Parathyroid adenoma (tissue), 2 donors: ENCODE results near the gene PRKCG.

ENCODE experiments used
- H2AFZ ChIP-seq: fragments of 300-600 bp; sonication (generic); one replicate; pipeline ENCODE4 v1.7.0; 2017; ENCODE audit warnings: antibody characterized with exemption, mild to moderate bottlenecking
- H3K27ac ChIP-seq: fragments of 300-600 bp; sonication (generic); one replicate; pipeline ENCODE4 v1.7.0; 2017
- H3K27me3 ChIP-seq: fragments of 300-600 bp; sonication (generic); one replicate; pipeline ENCODE4 v1.7.0; 2017; ENCODE audit warnings: low read length; ENCODE audit not compliant: control insufficient read depth, insufficient read depth
- H3K36me3 ChIP-seq: fragments of 300-600 bp; sonication (generic); one replicate; pipeline ENCODE4 v1.7.0; 2017; ENCODE audit warnings: low read length; ENCODE audit not compliant: control insufficient read depth, insufficient read depth
- H3K4me1 ChIP-seq: fragments of 300-600 bp; sonication (generic); one replicate; pipeline ENCODE4 v1.7.0; 2017; ENCODE audit warnings: control low read depth
- H3K4me2 ChIP-seq: fragments of 300-600 bp; sonication (generic); one replicate; pipeline ENCODE4 v1.7.0; 2017; ENCODE audit warnings: low read length
- H3K4me3 ChIP-seq: fragments of 300-600 bp; sonication (generic); one replicate; pipeline ENCODE4 v1.7.0; 2017; ENCODE audit warnings: low read depth, low read length
- H3K79me2 ChIP-seq: fragments of 300-600 bp; sonication (generic); one replicate; pipeline ENCODE4 v1.7.0; 2017; ENCODE audit warnings: control low read depth
- H3K9ac ChIP-seq: fragments of 300-600 bp; sonication (generic); one replicate; pipeline ENCODE4 v1.7.0; 2017; ENCODE audit warnings: mild to moderate bottlenecking
- H3K9me3 ChIP-seq: fragments of 300-600 bp; sonication (generic); one replicate; pipeline ENCODE4 v1.7.0; 2017; ENCODE audit warnings: low read length; ENCODE audit not compliant: control insufficient read depth
- CTCF ChIP-seq: fragments of 300-600 bp; sonication (generic); IDR thresholded peaks from one replicate; pipeline ENCODE4 v1.7.0; 2017; ENCODE audit warnings: antibody characterized with exemption, mild to moderate bottlenecking
- donor health status: primary hyperparathyroidism.

The PRKCG gene

DNA sequence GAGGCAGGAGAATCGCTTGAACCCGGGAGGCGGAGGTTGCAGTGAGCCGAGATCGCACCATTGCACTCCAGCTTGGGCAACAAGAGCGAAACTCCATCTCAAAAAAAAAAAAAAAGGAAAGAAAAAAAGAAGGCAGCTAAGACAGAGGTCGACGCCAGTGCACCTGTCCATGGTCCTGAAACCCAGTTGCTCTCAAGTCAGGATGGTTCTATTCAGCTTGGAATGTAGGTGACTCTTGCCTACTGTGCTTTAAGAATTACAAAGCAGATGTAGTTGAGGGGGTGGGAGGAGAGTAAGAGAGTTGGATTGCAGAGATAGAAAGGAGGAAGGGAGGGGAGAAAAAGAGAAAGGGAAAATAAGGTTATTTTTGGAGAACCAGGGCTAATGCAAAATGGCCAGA lies 45.7 kb downstream of the PRKCG start:
- Histone ChIP-seq H3K4me1 (no peaks in the 10 kb centered on the region), H3K27me3 (no peaks in the 10 kb centered on the region), H3K36me3 (no peaks in the 10 kb centered on the region), H3K9me3 (no peaks in the 10 kb centered on the region), H3K4me2 (no peak overlapping the region), H3K9ac (no peak overlapping the region), H3K79me2 (no peaks in the 10 kb centered on the region), H3K27ac (no peak overlapping the region), H2AFZ (no peak overlapping the region), H3K4me3 (no peak overlapping the region)
- no peak for TF ChIP-seq CTCF

DNA sequence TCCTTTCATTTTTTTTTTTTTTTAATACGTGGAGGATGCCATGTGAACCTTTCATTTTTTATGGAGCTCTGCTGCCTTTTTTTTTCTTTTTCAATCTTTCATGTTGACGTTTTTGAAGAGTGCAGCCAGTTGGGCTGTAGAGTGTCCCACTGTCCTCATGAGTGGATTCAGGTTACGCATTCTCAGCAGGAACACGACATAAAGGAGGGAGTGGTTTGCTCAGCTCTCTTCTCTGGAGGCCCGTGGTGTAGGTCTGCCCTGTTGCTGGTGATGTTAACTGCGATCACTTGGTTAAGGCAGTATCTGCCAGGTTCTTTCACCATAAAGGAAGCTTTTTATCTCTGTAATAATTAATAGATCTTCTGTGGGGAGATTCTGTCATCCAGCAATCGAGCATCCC lies 54.0 kb downstream of the PRKCG start:
- no peak overlapping the region for H3K4me2 ChIP-seq
- no peak for TF ChIP-seq CTCF
- no peaks in the 10 kb centered on the region for H3K27me3 ChIP-seq
- H2AFZ ChIP-seq, result no peak overlapping the region
- H3K9me3 ChIP-seq, result no peaks in the 10 kb centered on the region
- H3K9ac ChIP-seq, result no peak overlapping the region
- no peaks in the 10 kb centered on the region for H3K36me3 ChIP-seq
- H3K4me3 ChIP-seq, result no peak overlapping the region
- H3K27ac ChIP-seq, result no peak overlapping the region
- H3K79me2 ChIP-seq, result no peaks in the 10 kb centered on the region
- no peaks in the 10 kb centered on the region for H3K4me1 ChIP-seq

- Histone ChIP-seq H2AFZ (no peak overlapping the region), H3K9me3 (no peaks in the 10 kb centered on the region), H3K79me2 (no peaks in the 10 kb centered on the region), H3K4me1 (no peaks in the 10 kb centered on the region), H3K9ac (no peak overlapping the region), H3K4me2 (no peak overlapping the region), H3K4me3 (no peak overlapping the region), H3K36me3 (no peaks in the 10 kb centered on the region), H3K27me3 (peaks cover 11% of the 10 kb centered on the region), H3K27ac (no peak overlapping the region)
- no peak for TF ChIP-seq CTCF
Measured at GRCh38 chr19:53942001-53942786, 60.2 kb downstream of the PRKCG start.

DNA sequence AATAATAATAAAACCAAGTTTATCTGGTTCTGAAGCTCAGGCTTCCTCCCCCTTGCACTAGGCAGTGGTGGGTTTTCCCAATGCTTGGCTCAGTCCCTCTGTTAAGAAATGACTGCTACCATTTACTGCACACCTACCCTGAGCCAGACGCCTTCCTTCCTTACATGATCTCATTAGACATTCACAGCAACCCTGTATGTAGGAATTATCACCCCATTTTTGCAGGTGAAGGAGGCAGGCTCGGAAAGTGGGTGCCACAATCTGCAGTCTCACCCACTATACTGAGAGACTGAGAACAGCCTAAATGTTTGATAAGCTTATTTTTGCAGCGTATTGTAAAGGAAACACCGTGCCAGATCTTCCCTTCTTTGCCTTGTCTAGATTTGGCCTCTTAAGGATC lies 62.4 kb downstream of the PRKCG start:
- H2AFZ ChIP-seq, result no peak overlapping the region
- no peak overlapping the region for H3K9ac ChIP-seq
- no peak overlapping the region for H3K4me3 ChIP-seq
- H3K79me2 ChIP-seq, result no peaks in the 10 kb centered on the region
- H3K36me3 ChIP-seq, result no peaks in the 10 kb centered on the region
- no peak for TF ChIP-seq CTCF
- no peak overlapping the region for H3K27ac ChIP-seq
- H3K4me2 ChIP-seq, result no peak overlapping the region
- no peaks in the 10 kb centered on the region for H3K9me3 ChIP-seq
- H3K4me1 ChIP-seq, result no peaks in the 10 kb centered on the region
- peaks cover 11% of the 10 kb centered on the region for H3K27me3 ChIP-seq

DNA sequence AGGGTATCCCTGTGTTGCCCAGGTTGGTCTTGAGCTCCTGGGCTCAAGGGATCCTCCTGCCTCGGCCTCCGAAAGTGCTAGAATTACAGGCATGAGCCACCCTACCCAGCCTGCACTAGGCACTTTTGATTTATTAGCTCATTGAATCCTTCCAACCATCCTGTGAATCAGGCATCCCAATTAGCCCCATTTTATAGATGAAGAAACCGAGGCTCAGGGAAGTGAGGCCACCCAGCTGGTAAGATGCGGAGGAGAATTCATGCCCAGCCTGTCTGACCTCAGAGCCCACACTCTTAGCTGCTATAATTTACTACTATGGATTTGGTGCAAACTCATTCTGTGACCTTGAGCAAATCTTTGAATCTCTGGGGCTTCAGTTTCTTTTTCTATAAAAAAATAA lies 62.9 kb downstream of the PRKCG start:
- peaks cover 11% of the 10 kb centered on the region for H3K27me3 ChIP-seq
- H3K9me3 ChIP-seq, result no peaks in the 10 kb centered on the region
- no peak overlapping the region for H3K4me2 ChIP-seq
- no peaks in the 10 kb centered on the region for H3K79me2 ChIP-seq
- H3K36me3 ChIP-seq, result no peaks in the 10 kb centered on the region
- TF ChIP-seq CTCF, result no peak
- no peak overlapping the region for H2AFZ ChIP-seq
- H3K4me1 ChIP-seq, result no peaks in the 10 kb centered on the region
- no peak overlapping the region for H3K9ac ChIP-seq
- H3K4me3 ChIP-seq, result no peak overlapping the region
- H3K27ac ChIP-seq, result no peak overlapping the region
